Measurements from ENCODE around the gene CD1D. TPM values are rescaled to one million over a fixed set of nuclear protein-coding genes. Genes with fewer than 3 reads are reported as not detected.

The CD1D gene
- polyA plus RNA-seq, 1 of the 3 experiments (the other 2 are of a cell fraction), result not detected

DNA sequence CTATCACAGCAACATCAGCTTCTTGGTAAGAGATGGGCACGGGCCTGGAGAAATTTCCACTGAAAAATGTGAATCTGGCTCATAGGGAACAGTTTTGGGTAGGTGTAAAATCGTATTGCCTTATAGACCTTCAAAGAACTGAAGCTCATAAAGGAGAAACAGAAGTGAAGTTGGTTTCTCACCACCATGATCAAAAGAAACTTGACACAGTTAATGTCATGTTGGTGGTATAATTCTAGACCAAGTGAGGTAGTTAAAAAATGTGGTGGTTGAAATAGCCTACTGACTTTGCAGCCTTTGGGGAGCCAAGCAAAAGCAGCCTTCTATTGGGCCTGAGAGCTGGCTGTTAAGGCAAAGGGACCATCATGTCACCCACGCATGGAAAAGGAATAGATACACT lies 8.9 kb downstream of the CD1D start:
- Histone ChIP-seq H3K4me2 (no peak overlapping the region), H3F3A (replicated peaks; ENCODE audit: insufficient read depth) (no peaks in the 10 kb centered on the region), H3K9ac (no peak overlapping the region), H3K79me2 (ENCODE audit: insufficient read depth) (no peaks in the 10 kb centered on the region), H3K27ac (ENCODE audit: low read depth in 2 of 2, low read length in 1 of 2) (no peak overlapping the region), H4K20me1 (ENCODE audit: insufficient read depth) (no peaks in the 10 kb centered on the region), H3K4me3 (ENCODE audit: low read depth in 2 of 2, low read length in 1 of 2) (no peak overlapping the region), H3K36me3 (replicated peaks in 1 of 2; ENCODE audit: control insufficient read depth in 1 of 2, insufficient read depth in 2 of 2, low read length in 1 of 2) (no peaks in the 10 kb centered on the region), H3K27me3 (ENCODE audit: insufficient read depth) (peaks cover 9% of the 10 kb centered on the region; the same call in 1 of the 2 replicates), H2AFZ (ENCODE audit: low read depth) (no peak overlapping the region), H3K9me3 (no peaks in the 10 kb centered on the region), H3K9me2 (no peaks in the 10 kb centered on the region), H3K4me1 (ENCODE audit: control insufficient read depth in 1 of 2, insufficient read depth in 2 of 2, low read depth in 1 of 2, low read length in 1 of 2) (peaks cover 0 to 5% of the 10 kb centered on the region in 2 experiments; a peak in 1 of 4 replicates)
- WGBS (ENCODE audit: low lambda C conversion rate), result 1% methylated on average over 3 of the region's 3 CpGs
- TF ChIP-seq GATA2 (CRISPR knock-in tag; IDR thresholded peaks at IDR 0.05) (no peak), EZH2phosphoT487 (IDR thresholded peaks at IDR 0.05; ENCODE audit: borderline replicate concordance, low read depth) (no peak), RXRA (IDR thresholded peaks at IDR 0.05; ENCODE audit: borderline replicate concordance, low read depth) (no peak), YY1 (IDR thresholded peaks at IDR 0.05; ENCODE audit: low read depth) (no peak), TCF12 (IDR thresholded peaks at IDR 0.05) (no peak), NRF1 (IDR thresholded peaks at IDR 0.05; ENCODE audit: low read depth, low read length) (no peak), POLR2AphosphoS5 (IDR thresholded peaks at IDR 0.05; ENCODE audit: low read depth, low read length) (no peak), FOXJ3 (CRISPR knock-in tag; IDR thresholded peaks at IDR 0.05) (no peak), NFIC (IDR thresholded peaks at IDR 0.05; ENCODE audit: borderline replicate concordance) (no peak), SIN3A (IDR thresholded peaks at IDR 0.05; ENCODE audit: borderline replicate concordance, low read depth, low read length) (no peak), ELF1 (IDR thresholded peaks at IDR 0.05) (no peak), RAD21 (IDR thresholded peaks at IDR 0.05; ENCODE audit: low read length) (no peak), RFX5 (IDR thresholded peaks at IDR 0.05; ENCODE audit: low read length) (no peak), JUND (IDR thresholded peaks at IDR 0.05) (no peak), FOSL2 (IDR thresholded peaks at IDR 0.05; ENCODE audit: borderline replicate concordance, low read depth) (no peak), EP300 (IDR thresholded peaks at IDR 0.05; ENCODE audit: borderline replicate concordance in 1 of 2, low read depth in 1 of 2, low read length in 1 of 2) (no peak), FOXM1 (IDR thresholded peaks at IDR 0.05; ENCODE audit: low read depth) (no peak)
- TF ChIP-seq, protein P1, sequence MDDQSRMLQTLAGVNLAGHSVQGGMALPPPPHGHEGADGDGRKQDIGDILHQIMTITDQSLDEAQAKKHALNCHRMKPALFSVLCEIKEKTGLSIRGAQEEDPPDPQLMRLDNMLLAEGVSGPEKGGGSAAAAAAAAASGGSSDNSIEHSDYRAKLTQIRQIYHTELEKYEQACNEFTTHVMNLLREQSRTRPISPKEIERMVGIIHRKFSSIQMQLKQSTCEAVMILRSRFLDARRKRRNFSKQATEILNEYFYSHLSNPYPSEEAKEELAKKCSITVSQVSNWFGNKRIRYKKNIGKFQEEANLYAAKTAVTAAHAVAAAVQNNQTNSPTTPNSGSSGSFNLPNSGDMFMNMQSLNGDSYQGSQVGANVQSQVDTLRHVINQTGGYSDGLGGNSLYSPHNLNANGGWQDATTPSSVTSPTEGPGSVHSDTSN (IDR thresholded peaks at IDR 0.05), result no peak
- TF ChIP-seq, protein P2, sequence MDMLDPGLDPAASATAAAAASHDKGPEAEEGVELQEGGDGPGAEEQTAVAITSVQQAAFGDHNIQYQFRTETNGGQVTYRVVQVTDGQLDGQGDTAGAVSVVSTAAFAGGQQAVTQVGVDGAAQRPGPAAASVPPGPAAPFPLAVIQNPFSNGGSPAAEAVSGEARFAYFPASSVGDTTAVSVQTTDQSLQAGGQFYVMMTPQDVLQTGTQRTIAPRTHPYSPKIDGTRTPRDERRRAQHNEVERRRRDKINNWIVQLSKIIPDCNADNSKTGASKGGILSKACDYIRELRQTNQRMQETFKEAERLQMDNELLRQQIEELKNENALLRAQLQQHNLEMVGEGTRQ (IDR thresholded peaks at IDR 0.05; ENCODE audit: borderline replicate concordance, low read depth, low read length), result no peak
- TF ChIP-seq, protein P3, sequence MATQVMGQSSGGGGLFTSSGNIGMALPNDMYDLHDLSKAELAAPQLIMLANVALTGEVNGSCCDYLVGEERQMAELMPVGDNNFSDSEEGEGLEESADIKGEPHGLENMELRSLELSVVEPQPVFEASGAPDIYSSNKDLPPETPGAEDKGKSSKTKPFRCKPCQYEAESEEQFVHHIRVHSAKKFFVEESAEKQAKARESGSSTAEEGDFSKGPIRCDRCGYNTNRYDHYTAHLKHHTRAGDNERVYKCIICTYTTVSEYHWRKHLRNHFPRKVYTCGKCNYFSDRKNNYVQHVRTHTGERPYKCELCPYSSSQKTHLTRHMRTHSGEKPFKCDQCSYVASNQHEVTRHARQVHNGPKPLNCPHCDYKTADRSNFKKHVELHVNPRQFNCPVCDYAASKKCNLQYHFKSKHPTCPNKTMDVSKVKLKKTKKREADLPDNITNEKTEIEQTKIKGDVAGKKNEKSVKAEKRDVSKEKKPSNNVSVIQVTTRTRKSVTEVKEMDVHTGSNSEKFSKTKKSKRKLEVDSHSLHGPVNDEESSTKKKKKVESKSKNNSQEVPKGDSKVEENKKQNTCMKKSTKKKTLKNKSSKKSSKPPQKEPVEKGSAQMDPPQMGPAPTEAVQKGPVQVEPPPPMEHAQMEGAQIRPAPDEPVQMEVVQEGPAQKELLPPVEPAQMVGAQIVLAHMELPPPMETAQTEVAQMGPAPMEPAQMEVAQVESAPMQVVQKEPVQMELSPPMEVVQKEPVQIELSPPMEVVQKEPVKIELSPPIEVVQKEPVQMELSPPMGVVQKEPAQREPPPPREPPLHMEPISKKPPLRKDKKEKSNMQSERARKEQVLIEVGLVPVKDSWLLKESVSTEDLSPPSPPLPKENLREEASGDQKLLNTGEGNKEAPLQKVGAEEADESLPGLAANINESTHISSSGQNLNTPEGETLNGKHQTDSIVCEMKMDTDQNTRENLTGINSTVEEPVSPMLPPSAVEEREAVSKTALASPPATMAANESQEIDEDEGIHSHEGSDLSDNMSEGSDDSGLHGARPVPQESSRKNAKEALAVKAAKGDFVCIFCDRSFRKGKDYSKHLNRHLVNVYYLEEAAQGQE (IDR thresholded peaks at IDR 0.05; ENCODE audit: low read depth, low read length), result no peak
- ChIA-PET CTCF (interaction anchor here (0.6 to 1.4 kb wide), 2 partner anchors 14 to 460 kb away, joined by 5 to 9 read pairs; no protein-coding TSS in a partner anchor), POLR2A (no interaction called here)
- no peak for DNase-seq

Measured in SK-N-SH (cell line).